C4-2B (cell line): ENCODE measurements around the gene NEUROD4.

Experiments
- ZFX ChIP-seq: fragments of 450-650 bp; IDR thresholded peaks from 2 replicates; pipeline ENCODE4 v1.6.1; 2017
- TF ChIP-seq, protein P1 (sequence below): fragments of 450-650 bp; conservative IDR thresholded peaks from 2 replicates; pipeline ENCODE4 v1.5.1; 2017; ENCODE audit warnings: mild to moderate bottlenecking

DNA sequence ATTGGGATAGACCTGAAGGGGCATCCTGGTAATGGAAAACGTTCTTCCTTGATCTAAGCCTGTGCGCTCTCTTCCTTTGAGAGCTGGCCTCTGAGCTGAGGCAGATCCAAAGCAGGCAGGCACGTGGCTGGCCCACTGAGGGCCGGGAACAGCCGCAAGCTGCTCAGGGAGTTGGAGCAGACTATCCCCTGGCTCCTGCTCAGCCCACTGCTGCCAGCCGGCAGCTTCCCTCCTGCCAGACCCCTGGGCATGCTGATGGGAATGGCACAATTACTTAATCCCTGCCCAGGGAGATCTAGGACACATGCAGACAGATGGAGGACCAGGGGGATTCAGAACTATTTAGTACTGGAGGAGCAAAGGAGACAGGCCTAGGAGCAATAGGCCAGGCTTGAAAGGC, 14.4 kb downstream of the NEUROD4 start:
- TF ChIP-seq, protein P1, sequence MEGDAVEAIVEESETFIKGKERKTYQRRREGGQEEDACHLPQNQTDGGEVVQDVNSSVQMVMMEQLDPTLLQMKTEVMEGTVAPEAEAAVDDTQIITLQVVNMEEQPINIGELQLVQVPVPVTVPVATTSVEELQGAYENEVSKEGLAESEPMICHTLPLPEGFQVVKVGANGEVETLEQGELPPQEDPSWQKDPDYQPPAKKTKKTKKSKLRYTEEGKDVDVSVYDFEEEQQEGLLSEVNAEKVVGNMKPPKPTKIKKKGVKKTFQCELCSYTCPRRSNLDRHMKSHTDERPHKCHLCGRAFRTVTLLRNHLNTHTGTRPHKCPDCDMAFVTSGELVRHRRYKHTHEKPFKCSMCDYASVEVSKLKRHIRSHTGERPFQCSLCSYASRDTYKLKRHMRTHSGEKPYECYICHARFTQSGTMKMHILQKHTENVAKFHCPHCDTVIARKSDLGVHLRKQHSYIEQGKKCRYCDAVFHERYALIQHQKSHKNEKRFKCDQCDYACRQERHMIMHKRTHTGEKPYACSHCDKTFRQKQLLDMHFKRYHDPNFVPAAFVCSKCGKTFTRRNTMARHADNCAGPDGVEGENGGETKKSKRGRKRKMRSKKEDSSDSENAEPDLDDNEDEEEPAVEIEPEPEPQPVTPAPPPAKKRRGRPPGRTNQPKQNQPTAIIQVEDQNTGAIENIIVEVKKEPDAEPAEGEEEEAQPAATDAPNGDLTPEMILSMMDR = no peak
- TF ChIP-seq ZFX = no peak
